SJCRH30 (cell line): ENCODE results near the gene U2SURP. TPM values are rescaled to one million over a fixed set of nuclear protein-coding genes. Genes with fewer than 3 reads are reported as not detected.

Source experiments
- DNase-seq, 2 experiments: peaks; one replicate each; pipeline ENCODE4 v3.0.0-alpha.2; 2015 to 2020
- H3K27ac ChIP-seq: fragments of 250-450 bp; sonication (Bioruptor Pico); 2 replicates; pipeline ENCODE4 v1.5.1; 2020; ENCODE audit warnings: mild to moderate bottlenecking, moderate library complexity
- H3K27me3 ChIP-seq: fragments of 250-450 bp; sonication (Bioruptor Pico); 2 replicates; pipeline ENCODE4 v1.5.1; 2020; ENCODE audit warnings: mild to moderate bottlenecking, moderate library complexity
- H3K36me3 ChIP-seq: fragments of 250-450 bp; sonication (Bioruptor Pico); 2 replicates; pipeline ENCODE4 v1.5.1; 2020; ENCODE audit warnings: mild to moderate bottlenecking, moderate library complexity
- H3K4me1 ChIP-seq: fragments of 250-450 bp; sonication (Bioruptor Pico); 2 replicates; pipeline ENCODE4 v1.5.1; 2020; ENCODE audit warnings: mild to moderate bottlenecking, moderate library complexity
- H3K4me3 ChIP-seq: fragments of 250-450 bp; sonication (Bioruptor Pico); 2 replicates; pipeline ENCODE4 v1.5.1; 2020; ENCODE audit warnings: mild to moderate bottlenecking, moderate library complexity
- H3K9me3 ChIP-seq: fragments of 250-450 bp; sonication (Bioruptor Pico); replicated peaks from 2 replicates; pipeline ENCODE4 v1.5.1; 2020; ENCODE audit warnings: mild to moderate bottlenecking, moderate library complexity
- total RNA-seq: library from RNA; depleted of rRNA; stranded (reverse); fragments of >200 nt; shearing (Covaris generic); gene quantifications from 2 replicates; pipeline ENCODE4 v1.2.3, GENCODE V29; 2014

U2SURP gene
- total RNA-seq, 1 experiment from 2014 or later = 177 TPM

DNA sequence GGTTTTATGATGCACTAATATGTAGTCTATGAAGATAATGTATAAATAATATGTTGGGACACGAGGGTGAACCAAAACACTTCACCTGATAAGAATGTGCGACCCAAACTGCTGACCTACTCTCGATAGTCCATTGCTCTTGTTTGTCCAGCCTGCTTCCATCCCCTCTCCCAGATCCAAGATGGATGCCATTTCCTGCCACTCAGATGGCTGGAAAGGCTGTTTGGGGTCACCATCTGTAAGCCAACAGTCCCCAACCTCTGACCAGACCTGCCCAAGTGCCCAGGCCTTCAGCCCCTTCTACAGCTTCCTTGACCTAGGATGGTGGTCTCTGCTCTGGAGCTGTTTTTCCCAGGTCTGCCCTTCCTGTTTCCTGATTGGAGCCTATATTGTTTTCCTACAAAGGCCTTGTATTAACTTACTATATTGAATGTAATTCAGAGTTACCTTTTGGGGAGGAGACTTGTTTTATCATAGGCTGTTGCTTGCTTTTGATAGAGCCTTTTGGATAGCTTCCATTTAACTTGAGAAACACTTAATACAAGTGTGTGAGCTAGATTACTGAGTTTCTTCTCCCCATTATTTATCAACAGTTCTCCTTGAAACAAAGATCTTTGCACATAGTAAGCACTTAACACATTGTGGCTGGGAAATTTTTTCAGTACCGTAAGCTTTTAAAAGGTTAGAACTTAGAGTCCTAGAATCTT lies 32.9 kb upstream of the U2SURP start:
- DNase-seq = no peak
- H3K4me3 ChIP-seq = no peak overlapping the region
- no peak overlapping the region for H3K27ac ChIP-seq
- no peaks in the 10 kb centered on the region for H3K9me3 ChIP-seq
- H3K4me1 ChIP-seq = no peaks in the 10 kb centered on the region
- H3K36me3 ChIP-seq = no peaks in the 10 kb centered on the region
- peaks cover 8% of the 10 kb centered on the region; the same call in 1 of the 2 replicates for H3K27me3 ChIP-seq

GRCh38 chr3:142971431-142971830 lies 29.9 kb upstream of the U2SURP start:
- Histone ChIP-seq H3K36me3 (no peaks in the 10 kb centered on the region), H3K27ac (no peak overlapping the region), H3K4me1 (no peaks in the 10 kb centered on the region; the same call in 1 of the 2 replicates), H3K27me3 (peaks cover 4% of the 10 kb centered on the region; the same call in 1 of the 2 replicates), H3K9me3 (no peaks in the 10 kb centered on the region), H3K4me3 (no peak overlapping the region)
- DNase-seq = no peak

DNA sequence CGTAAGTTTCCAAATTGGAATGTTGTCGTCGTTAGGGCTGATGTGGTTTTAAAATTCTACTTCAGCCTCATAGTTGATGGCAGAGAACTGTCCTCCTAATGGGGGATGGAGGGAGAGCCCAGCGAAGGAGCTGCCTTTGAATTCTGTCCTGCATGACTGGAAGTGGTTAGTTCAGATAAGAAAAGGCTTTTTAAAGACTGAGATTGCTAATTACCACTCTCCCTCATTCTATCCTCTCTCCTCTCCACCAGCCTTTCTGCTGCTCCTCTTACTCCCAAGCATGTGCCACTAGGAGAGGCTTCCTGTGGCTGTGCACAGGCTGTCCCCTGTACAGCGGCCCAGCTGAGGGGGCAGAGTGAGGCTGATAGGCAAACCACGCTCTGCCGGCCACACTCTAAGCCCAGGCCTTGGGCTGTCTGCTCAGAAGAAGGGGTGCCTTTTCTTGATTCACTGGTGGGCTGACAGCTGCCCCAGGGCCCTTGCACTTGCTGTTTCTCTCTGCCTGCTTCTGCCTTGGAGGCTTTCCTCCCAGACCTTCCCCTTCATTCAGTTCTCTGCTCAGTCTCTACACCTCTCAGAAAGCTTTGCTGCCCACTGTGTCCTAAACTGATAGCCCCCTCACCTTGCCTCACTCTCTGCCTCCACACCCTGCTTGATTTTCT lies 29.1 kb upstream of the U2SURP start:
- no peak for DNase-seq
- H3K4me3 ChIP-seq = no peak overlapping the region
- no peaks in the 10 kb centered on the region for H3K9me3 ChIP-seq
- H3K4me1 ChIP-seq = peaks cover 6% of the 10 kb centered on the region
- H3K27me3 ChIP-seq = peaks cover 4% of the 10 kb centered on the region; the same call in 1 of the 2 replicates
- H3K27ac ChIP-seq = no peak overlapping the region
- H3K36me3 ChIP-seq = no peaks in the 10 kb centered on the region

- no peak for DNase-seq
- H3K4me1 ChIP-seq = peaks cover 6% of the 10 kb centered on the region
- no peaks in the 10 kb centered on the region for H3K9me3 ChIP-seq
- no peak overlapping the region for H3K4me3 ChIP-seq
- peaks cover 4% of the 10 kb centered on the region; the same call in 1 of the 2 replicates for H3K27me3 ChIP-seq
- H3K27ac ChIP-seq = no peak overlapping the region
- no peaks in the 10 kb centered on the region for H3K36me3 ChIP-seq
Measured at GRCh38 chr3:142973217-142974009, 28.0 kb upstream of the U2SURP start.

GRCh38 chr3:142975316-142975995 lies 25.9 kb upstream of the U2SURP start:
- H3K9me3 ChIP-seq = no peaks in the 10 kb centered on the region

DNA sequence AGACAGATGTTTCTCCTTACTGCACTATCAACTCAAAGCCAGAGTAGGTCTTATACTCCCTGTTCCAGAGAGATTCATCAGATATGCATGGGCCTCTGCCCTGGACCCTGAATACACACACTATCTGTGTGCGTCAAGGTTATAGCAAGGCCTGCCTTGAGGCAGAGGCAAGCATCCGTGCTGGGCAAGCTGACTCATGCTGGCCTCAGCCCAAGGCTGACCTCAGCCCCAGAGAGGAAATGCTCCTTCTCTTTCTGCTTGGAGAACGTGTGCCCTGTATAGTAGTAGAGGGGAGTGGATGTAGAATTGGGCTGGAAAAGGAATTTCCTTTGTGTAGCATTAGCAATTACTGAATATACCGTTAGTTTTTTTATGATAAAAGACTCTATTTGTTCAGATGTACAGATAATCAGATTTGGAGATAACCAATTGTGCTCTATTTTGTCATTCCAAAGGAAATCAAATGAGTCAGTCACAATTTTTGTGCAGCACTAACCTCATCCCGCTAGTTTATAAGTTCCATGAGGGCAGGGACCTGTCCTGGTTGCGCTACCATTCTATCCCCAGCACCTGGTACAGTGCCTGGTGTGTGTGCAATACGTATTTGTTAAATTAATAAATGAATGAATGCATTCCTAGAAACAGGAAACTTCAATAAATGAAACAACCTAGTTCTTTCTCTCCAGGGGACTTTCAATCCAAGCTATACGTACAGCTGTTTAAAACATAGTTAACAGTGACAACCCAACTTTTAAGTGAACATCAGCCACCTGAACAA lies 24.6 kb upstream of the U2SURP start:
- H3K4me1 ChIP-seq = peaks cover 12% of the 10 kb centered on the region
- H3K27ac ChIP-seq = no peak overlapping the region
- H3K36me3 ChIP-seq = no peaks in the 10 kb centered on the region
- no peaks in the 10 kb centered on the region for H3K27me3 ChIP-seq
- no peak overlapping the region for H3K4me3 ChIP-seq
- H3K9me3 ChIP-seq = no peaks in the 10 kb centered on the region
- DNase-seq = peak; percentile 76 to 79

More at GRCh38 chr3:142975316-142975995, 25.9 kb upstream of the U2SURP start:
- Histone ChIP-seq H3K36me3 (no peaks in the 10 kb centered on the region), H3K27me3 (no peaks in the 10 kb centered on the region), H3K27ac (no peak overlapping the region), H3K4me1 (peaks cover 6% of the 10 kb centered on the region), H3K4me3 (no peak overlapping the region)
- no peak for DNase-seq

DNA sequence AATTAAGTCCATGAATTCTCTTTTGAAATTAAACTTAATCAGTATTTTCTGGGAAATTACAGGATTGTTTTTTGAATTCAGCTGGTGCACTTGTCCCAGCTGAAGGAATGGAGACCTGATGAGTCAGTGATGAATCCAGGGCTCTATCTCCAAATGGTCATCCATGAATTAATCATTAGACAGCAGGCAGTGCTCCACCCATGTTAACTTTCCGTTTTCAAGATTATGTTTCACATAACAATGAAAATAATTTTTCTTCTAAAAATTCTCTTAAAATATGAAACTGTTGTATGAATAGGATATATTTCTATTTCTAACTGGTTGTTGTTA lies 24.0 kb upstream of the U2SURP start:
- H3K27ac ChIP-seq = no peak overlapping the region
- no peak for DNase-seq
- no peaks in the 10 kb centered on the region for H3K27me3 ChIP-seq

GRCh38 chr3:142981108-142981507 lies 20.3 kb upstream of the U2SURP start:
- Histone ChIP-seq H3K27ac (no peak overlapping the region), H3K27me3 (no peaks in the 10 kb centered on the region), H3K9me3 (no peaks in the 10 kb centered on the region), H3K4me3 (no peak overlapping the region), H3K36me3 (no peaks in the 10 kb centered on the region), H3K4me1 (peaks cover 12% of the 10 kb centered on the region)
- peak in 1 of 2 experiments; percentile 49 for DNase-seq

More for the DNA sequence above, 24.0 kb upstream of the U2SURP start:
- H3K36me3 ChIP-seq = no peaks in the 10 kb centered on the region
- H3K4me3 ChIP-seq = no peak overlapping the region
- H3K4me1 ChIP-seq = peaks cover 12% of the 10 kb centered on the region
- no peaks in the 10 kb centered on the region for H3K9me3 ChIP-seq

- DNase-seq = no peak
- H3K27ac ChIP-seq = no peak overlapping the region
- peaks cover 7% of the 10 kb centered on the region for H3K4me1 ChIP-seq
- H3K9me3 ChIP-seq = no peaks in the 10 kb centered on the region
- H3K27me3 ChIP-seq = no peaks in the 10 kb centered on the region
- no peaks in the 10 kb centered on the region for H3K36me3 ChIP-seq
- no peak overlapping the region for H3K4me3 ChIP-seq
Measured at GRCh38 chr3:142982038-142982773, 19.2 kb upstream of the U2SURP start.

- no peak overlapping the region for H3K4me3 ChIP-seq
- DNase-seq = no peak
- H3K27me3 ChIP-seq = no peaks in the 10 kb centered on the region
- no peaks in the 10 kb centered on the region for H3K9me3 ChIP-seq
- no peak overlapping the region for H3K27ac ChIP-seq
- H3K4me1 ChIP-seq = peaks cover 9% of the 10 kb centered on the region; the same call in 1 of the 2 replicates
- no peaks in the 10 kb centered on the region for H3K36me3 ChIP-seq
Measured at GRCh38 chr3:142983318-142983717, 18.1 kb upstream of the U2SURP start.

DNA sequence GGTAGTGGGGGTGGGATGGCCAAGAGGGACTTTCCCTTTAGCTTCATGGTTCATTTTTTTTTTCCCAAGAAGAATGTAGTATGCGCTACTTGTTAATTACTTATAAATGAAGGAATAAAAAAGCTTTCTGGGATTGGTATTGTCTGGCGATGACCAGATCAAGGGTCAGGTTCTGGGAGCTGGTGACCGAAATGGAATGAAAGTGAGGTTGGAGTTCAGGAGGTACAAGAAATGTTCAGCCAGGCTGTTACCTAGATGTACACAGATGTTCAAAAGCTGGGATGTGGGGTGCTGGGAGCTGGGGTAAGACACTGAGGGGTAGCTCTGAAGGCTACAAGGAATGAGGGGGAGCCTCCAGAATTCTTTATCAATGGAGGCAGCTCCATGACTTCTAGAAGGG lies 17.1 kb upstream of the U2SURP start:
- H3K4me1 ChIP-seq = peaks cover 10% of the 10 kb centered on the region; the same call in 1 of the 2 replicates
- DNase-seq = no peak
- H3K4me3 ChIP-seq = no peak overlapping the region
- no peaks in the 10 kb centered on the region for H3K9me3 ChIP-seq
- no peak overlapping the region for H3K27ac ChIP-seq
- no peaks in the 10 kb centered on the region for H3K27me3 ChIP-seq
- H3K36me3 ChIP-seq = no peaks in the 10 kb centered on the region

DNA sequence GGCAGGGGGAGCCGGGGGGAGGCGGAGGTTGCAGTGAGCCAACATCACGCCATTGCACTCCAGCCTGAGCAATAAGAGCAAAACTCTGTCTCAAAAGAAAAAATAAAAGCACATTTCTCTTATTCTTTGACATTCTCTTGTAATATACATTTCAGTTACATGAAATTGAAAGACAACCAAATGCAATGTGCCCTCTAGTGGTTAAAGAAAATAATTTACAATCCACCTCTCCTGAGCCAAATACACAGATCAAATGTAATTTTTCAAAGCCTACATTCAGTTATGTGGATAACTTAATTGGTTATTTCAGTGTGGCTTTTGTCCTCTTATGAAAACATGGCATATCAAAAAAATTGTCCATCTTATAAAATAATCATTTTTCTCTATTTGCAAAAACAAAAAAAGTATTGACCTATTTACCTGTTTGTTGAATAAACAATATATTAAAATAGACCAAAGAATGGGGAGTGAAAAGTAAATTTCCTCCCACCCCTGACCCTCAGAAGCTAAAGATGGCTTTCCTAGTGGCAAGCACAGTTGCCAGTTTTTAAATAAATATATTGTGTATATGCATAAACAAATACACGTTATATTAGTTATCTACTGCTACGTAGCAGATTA lies 14.2 kb upstream of the U2SURP start:
- DNase-seq = peak in 1 of 2 experiments; percentile 66
- Histone ChIP-seq H3K36me3 (no peaks in the 10 kb centered on the region), H3K9me3 (no peaks in the 10 kb centered on the region), H3K4me3 (peak overlapping the region; percentile 29), H3K27ac (no peak overlapping the region), H3K4me1 (peaks cover 3% of the 10 kb centered on the region; the same call in 1 of the 2 replicates), H3K27me3 (no peaks in the 10 kb centered on the region)

GRCh38 chr3:142987707-142988106 lies 13.7 kb upstream of the U2SURP start:
- Histone ChIP-seq H3K4me3 (peak overlapping the region; percentile 29), H3K27me3 (no peaks in the 10 kb centered on the region), H3K9me3 (no peaks in the 10 kb centered on the region), H3K4me1 (peaks cover 3% of the 10 kb centered on the region; the same call in 1 of the 2 replicates), H3K36me3 (no peaks in the 10 kb centered on the region), H3K27ac (peak overlapping the region; percentile 16; the same call in 1 of the 2 replicates)
- DNase-seq = peak; percentile 57 to 66
